Small intestine (tissue), 7 donors: ENCODE results near the gene TMEM225B. TPM values are rescaled to one million over a fixed set of nuclear protein-coding genes. Genes with fewer than 3 reads are reported as not detected.
"Not testable (repeated sequence)": the region's sequence is repeated elsewhere in the genome, so short reads cannot be mapped to it uniquely, and the experiment has no call there.

Experiments
- DNase-seq, 2 donors: peaks; one replicate each; pipeline versions ENCODE4 v3.0.0 to v3.0.0-alpha.2; 2013
- FAIRE-seq: peaks from 2 replicates; lab custom pipeline; 2012; peaks lifted over from hg19 to GRCh38; lab: Jason Lieb, UNC
- H3K27ac ChIP-seq, 3 donors: one replicate each; pipeline ENCODE4 v1.5.1; 2013; ENCODE audit warnings: low read length in 2 of 3, mild to moderate bottlenecking in 2 of 3, control low read depth in 1 of 3, inconsistent platforms in 1 of 3, low read depth in 1 of 3, moderate library complexity in 1 of 3
- H3K27me3 ChIP-seq, 3 donors: one replicate each; pipeline ENCODE4 v1.6.1; 2013; ENCODE audit warnings: low read length in 3 of 3, inconsistent platforms in 1 of 3; ENCODE audit not compliant: control insufficient read depth in 3 of 3, insufficient read depth in 3 of 3
- H3K36me3 ChIP-seq, 3 donors: one replicate each; pipeline ENCODE4 v1.6.1; 2013; ENCODE audit warnings: low read length in 3 of 3, inconsistent platforms in 1 of 3, low read depth in 1 of 3, mild to moderate bottlenecking in 1 of 3, moderate library complexity in 1 of 3; ENCODE audit not compliant: control insufficient read depth in 3 of 3, insufficient read depth in 2 of 3
- H3K4me1 ChIP-seq, 3 donors: one replicate each; pipeline ENCODE4 v1.6.1; 2013; ENCODE audit warnings: low read length in 2 of 3, inconsistent platforms in 1 of 3, low read depth in 1 of 3, mild to moderate bottlenecking in 1 of 3, moderate library complexity in 1 of 3; ENCODE audit not compliant: control insufficient read depth in 3 of 3, insufficient read depth in 2 of 3
- H3K4me3 ChIP-seq, 3 donors: one replicate each; pipeline ENCODE4 v1.5.1; 2013; ENCODE audit warnings: low read length in 3 of 3, control low read depth in 1 of 3, inconsistent platforms in 1 of 3, low read depth in 1 of 3, mild to moderate bottlenecking in 1 of 3, moderate library complexity in 1 of 3
- H3K9me3 ChIP-seq, 2 donors: one replicate each; pipeline ENCODE4 v1.6.1; 2013; ENCODE audit warnings: low read depth in 1 of 2, low read length in 1 of 2; ENCODE audit not compliant: control insufficient read depth in 2 of 2, insufficient read depth in 1 of 2
- WGBS, 3 donors: extraction: QIAGEN DNeasy Blood & Tissue Kit; methylation state at CpG; one replicate each; pipeline ENCODE4 v1.1.7; 2013; 5-methylcytosine and 5-hydroxymethylcytosine counted together
- polyA plus RNA-seq, 4 donors: library from polyadenylated mRNA; stranded (reverse) in 3 of 4; unstranded in 1 of 4; fragments of 200-250 nt in 3 of 4; fragments of 120-200 nt in 1 of 4; gene quantifications; one replicate each; pipeline versions ENCODE4 v1.2.1 to v1.2.3, GENCODE V29; 2013
- donor health status: healthy with polysubstance abuse.
- donor health status: control.
- donor health status: control.
- donor health status: Bipolar disorder and iron deficiency.
- donor health status: healthy.

The TMEM225B gene
- polyA plus RNA-seq, 4 donors = 0.45 to 0.93 TPM; not detected in 2

DNA sequence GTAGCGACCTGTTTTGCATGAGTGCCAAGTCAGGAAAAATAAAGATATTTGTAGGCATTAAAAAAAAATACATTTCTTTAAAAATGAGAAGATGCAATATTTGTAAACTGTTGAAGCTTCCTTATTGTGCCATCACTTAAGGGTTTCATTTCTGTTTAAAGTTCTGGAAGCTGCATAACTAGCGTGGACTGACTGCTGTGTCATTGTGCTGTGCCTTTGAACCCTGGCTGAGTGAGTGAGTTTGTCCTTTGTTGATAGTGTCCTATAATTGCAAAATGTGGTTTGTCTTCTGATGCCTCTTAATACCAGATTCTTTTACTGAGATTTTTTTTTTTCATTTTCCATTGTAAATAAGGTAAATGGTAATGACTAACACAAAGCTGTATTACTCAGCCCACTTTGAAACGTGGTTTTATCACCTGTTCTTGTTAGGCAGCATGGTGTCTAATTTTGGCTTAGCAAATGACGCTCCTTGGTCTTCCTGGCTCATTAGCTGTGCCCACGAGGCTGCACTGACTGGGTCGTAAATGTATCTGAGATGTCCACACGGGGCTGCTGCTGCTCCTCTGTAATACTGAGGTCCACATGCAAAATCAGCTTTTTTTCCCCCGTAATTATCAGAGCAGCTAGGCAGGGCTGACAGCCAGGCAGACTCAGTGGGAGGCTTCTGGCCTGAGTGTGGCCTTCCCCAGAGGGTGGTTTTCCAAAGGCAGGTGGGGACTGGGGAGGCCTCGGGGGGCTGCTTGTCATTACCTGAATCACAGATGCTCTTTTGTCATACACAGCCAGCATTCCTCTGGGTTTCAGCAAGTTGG is 33.4 kb downstream of the TMEM225B start:
- Histone ChIP-seq H3K36me3 (peaks cover 15 to 46% (median 25%) of the 10 kb centered on the region in 3 donors), H3K27me3 (no peaks in the 10 kb centered on the region), H3K4me3 (no peak overlapping the region), H3K27ac (peak overlapping the region in 1 of 3 donors; percentile 29), H3K4me1 (peaks cover 0 to 4% (median 0%) of the 10 kb centered on the region in 3 donors), H3K9me3 (no peaks in the 10 kb centered on the region)
- FAIRE-seq (no peak), DNase-seq (peak in 1 of 2 donors; percentile 55)
- 42 to 60% (median 50%) methylated on average over 9 of the region's 9 CpGs for WGBS, 3 donors

DNA sequence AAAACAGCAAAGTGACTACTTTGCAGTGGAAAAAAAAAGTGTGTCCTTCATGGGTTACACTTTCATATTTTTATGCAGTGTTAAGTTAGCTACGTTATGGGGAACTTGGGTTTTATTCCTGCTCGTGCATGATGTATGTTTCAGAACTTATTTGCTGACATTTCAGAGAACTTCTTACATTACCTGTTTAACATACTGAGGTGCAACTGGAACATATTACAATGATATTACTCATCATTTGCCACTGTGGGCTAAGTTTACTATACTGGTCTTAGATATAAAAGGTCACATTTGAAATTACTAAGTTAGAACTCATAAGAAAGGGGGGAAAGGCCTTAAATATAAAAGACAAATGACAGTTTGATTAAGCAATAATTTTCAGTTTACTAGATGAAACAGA is 39.3 kb downstream of the TMEM225B start:
- not testable (repeated sequence) for H3K9me3 ChIP-seq, H3K4me3 ChIP-seq, FAIRE-seq, H3K27me3 ChIP-seq, DNase-seq, H3K27ac ChIP-seq, H3K4me1 ChIP-seq
- WGBS, 3 donors = 71 to 81% (median 78%) methylated on average over 2 of the region's 2 CpGs
- peaks cover 4 to 19% (median 5%) of the 10 kb centered on the region in 3 donors for H3K36me3 ChIP-seq

DNA sequence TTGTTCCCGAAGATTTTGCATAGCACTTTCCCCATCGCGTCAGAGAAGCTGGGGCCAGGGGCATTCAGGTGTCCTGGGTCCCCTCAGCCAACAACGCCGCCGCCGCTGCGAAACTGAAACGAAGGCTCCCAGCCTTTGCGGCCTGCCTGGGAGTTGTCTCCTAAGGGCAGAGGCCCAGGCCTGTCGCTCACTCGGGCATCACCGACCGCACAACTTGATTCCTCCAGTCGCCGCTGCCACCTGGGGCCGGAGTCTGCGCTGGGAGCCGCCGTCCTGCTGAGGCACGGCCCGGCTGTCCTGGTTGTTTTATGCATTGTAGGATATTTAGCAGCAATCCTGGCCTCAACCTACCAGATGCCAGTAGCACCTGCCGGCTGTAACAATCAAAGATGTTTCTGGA is 40.7 kb downstream of the TMEM225B start:
- WGBS, 3 donors = 96 to 97% (median 96%) methylated on average over 23 of the region's 23 CpGs

DNA sequence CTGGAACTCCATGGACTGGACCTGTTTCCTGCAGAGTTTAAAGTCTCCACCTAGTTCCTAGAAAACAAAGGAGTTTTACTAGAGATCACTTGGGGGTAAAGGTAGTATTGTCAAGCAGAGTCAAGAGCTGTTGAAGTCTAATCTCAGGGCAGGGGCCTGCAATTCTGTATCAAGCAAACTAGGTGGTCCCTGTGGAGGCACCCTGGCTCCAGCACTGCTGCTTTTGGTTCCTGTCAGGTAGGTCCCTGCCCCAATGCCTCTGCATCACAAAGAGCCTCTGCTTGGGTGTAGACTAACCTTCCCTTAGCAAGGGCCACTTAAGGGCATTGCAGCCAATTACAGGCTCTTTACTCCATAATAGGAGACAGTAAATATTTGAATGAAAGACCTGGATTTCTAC is 41.2 kb downstream of the TMEM225B start:
- Histone ChIP-seq H3K36me3 (peaks cover 0 to 9% (median under 1%) of the 10 kb centered on the region in 3 donors), H3K4me3 (no peak overlapping the region), H3K9me3 (no peaks in the 10 kb centered on the region), H3K27me3 (no peaks in the 10 kb centered on the region), H3K27ac (no peak overlapping the region), H3K4me1 (no peaks in the 10 kb centered on the region)
- DNase-seq (no peak), FAIRE-seq (no peak)

More for the DNA sequence above, 40.7 kb downstream of the TMEM225B start:
- Histone ChIP-seq H3K4me3 (no peak overlapping the region), H3K36me3 (peaks cover 2 to 12% (median 4%) of the 10 kb centered on the region in 3 donors), H3K9me3 (no peaks in the 10 kb centered on the region), H3K27ac (no peak overlapping the region), H3K4me1 (no peaks in the 10 kb centered on the region), H3K27me3 (no peaks in the 10 kb centered on the region)
- no peak for DNase-seq
- FAIRE-seq = no peak

- WGBS, 3 donors = 87 to 97% (median 96%) methylated on average over 1 of the region's 1 CpG
- Histone ChIP-seq H3K4me3 (no peak overlapping the region), H3K27me3 (no peaks in the 10 kb centered on the region), H3K27ac (no peak overlapping the region), H3K9me3 (no peaks in the 10 kb centered on the region), H3K4me1 (no peaks in the 10 kb centered on the region), H3K36me3 (peaks cover 0 to 14% (median 0%) of the 10 kb centered on the region in 3 donors)
- DNase-seq (no peak), FAIRE-seq (no peak)
Measured at GRCh38 chr7:99642027-99642426, 44.0 kb downstream of the TMEM225B start.

DNA sequence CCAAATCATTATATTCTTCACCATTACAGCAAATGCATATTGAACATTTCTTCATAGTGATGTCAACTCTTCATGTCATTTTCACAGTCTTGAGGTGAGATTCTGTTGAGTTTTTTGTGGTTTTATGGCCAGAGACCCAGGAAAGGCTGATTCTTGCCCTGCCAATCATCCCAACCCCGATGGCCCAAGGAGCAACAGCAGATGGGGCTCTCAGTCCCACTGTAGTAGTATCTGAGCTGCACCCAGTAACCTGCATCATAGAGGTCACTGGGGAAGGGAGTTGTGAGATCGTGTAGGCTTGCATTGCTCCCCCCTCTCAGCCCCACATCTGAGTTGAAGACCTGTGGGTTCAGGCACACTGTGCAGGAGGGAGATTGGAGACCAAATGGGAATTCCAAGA is 45.4 kb downstream of the TMEM225B start:
- peaks cover 0 to 12% (median 3%) of the 10 kb centered on the region in 3 donors for H3K36me3 ChIP-seq
- H3K4me3 ChIP-seq = no peak overlapping the region
- no peaks in the 10 kb centered on the region for H3K9me3 ChIP-seq
- no peaks in the 10 kb centered on the region for H3K4me1 ChIP-seq
- H3K27me3 ChIP-seq = no peaks in the 10 kb centered on the region
- DNase-seq = no peak
- 88 to 92% (median 90%) methylated on average over 2 of the region's 2 CpGs for WGBS, 3 donors
- no peak overlapping the region for H3K27ac ChIP-seq
- FAIRE-seq = no peak

DNA sequence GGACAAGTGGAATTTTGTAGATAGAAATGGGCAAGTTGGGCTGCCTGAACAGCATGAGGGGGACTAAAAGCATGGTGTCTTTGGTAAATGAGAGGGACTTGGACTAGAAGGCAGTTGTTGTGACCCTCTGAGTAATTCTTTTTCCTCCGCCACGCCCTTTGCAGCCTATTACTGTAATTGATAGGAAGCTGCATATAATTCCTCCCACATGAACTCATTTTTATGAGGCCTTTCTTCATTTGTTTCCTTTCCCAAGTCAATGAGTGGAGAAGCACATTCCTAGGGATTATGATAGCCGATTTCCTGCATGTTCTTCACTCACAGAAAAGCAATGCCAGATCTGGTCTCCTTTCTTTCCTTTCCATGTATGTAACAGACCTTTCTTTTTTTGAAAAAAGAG is 46.4 kb downstream of the TMEM225B start:
- Histone ChIP-seq H3K9me3 (no peaks in the 10 kb centered on the region), H3K36me3 (peaks cover 0 to 9% (median 8%) of the 10 kb centered on the region in 3 donors), H3K4me3 (no peak overlapping the region), H3K4me1 (no peaks in the 10 kb centered on the region), H3K27ac (no peak overlapping the region), H3K27me3 (no peaks in the 10 kb centered on the region)
- no peak for FAIRE-seq
- no peak for DNase-seq
- 83 to 93% (median 93%) methylated on average over 3 of the region's 3 CpGs for WGBS, 3 donors

DNA sequence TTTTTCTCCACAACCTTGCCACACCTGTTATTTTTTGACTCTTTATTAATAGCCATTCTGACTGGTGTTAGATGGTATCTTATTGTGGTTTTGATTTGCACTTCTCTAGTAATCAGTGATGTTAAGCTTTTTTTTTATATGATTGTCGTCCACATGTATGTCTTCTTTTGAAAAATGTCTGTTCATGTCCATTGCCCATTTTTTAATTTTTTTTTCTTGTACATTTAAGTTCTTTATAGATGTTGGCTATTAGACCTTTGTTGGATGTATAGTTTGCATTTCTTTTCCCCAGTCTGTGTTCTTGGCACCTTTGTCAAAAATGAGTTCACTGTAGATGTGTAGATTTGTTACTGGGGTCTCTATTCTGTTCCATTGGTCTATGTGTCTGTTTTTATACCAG is 47.5 kb downstream of the TMEM225B start:
- H3K27ac ChIP-seq = no peak overlapping the region
- FAIRE-seq = no peak
- no peaks in the 10 kb centered on the region for H3K4me1 ChIP-seq
- H3K4me3 ChIP-seq = no peak overlapping the region
- no peaks in the 10 kb centered on the region for H3K27me3 ChIP-seq
- no peaks in the 10 kb centered on the region for H3K9me3 ChIP-seq
- H3K36me3 ChIP-seq = peaks cover 0 to 9% (median 8%) of the 10 kb centered on the region in 3 donors
- no peak for DNase-seq
- WGBS, 3 donors = 96 to 100% (median 96%) methylated on average over 1 of the region's 1 CpG
